K562 (cell line): ENCODE measurements around the gene SNRNP70. TPM values are rescaled to one million over a fixed set of nuclear protein-coding genes. Genes with fewer than 3 reads are reported as not detected.

Experiments
- ATAC-seq: fragments of 200-7000 bp; cut with Tn5 transposase; 3 replicates; pipeline ENCODE4 v1.9.1; 2020; ENCODE audit warnings: moderate library complexity
- BruUV-seq: library from RNA; stranded (reverse); fragments of 400-500 nt; replicated peaks from 2 replicates; lab custom pipeline; 2021; lab: Mats Ljungman, UMichigan
- CTCF ChIA-PET: fragments of 300-600 bp; formaldehyde crosslinking; extraction: SDS; loops from one replicate; lab custom pipeline; 2021; ENCODE audit warnings: low intra/inter-chr PET ratio; lab: Yijun Ruan, JAX
- POLR2A ChIA-PET: fragments of 300-600, 350-650 bp; sonication (Branson Sonifier 250); formaldehyde crosslinking; extraction: SDS; loops from one replicate; lab custom pipeline; 2021; ENCODE audit warnings: antibody characterized with exemption, inconsistent platforms; lab: Yijun Ruan, JAX
- DNase-seq, 4 experiments: peaks; one replicate each; pipeline versions ENCODE4 v3.0.0 to v3.0.0-alpha.2; 2011 to 2018; ENCODE audit warnings: low spot score in 3 of 4, mixed read lengths in 3 of 4; ENCODE audit errors: extremely low read depth in 1 of 4
- FAIRE-seq: peaks from 2 replicates; lab custom pipeline; 2011; peaks lifted over from hg19 to GRCh38; lab: Jason Lieb, UNC
- H2AFZ ChIP-seq: 2 replicates; pipeline ENCODE4 v1.6.0; 2011; ENCODE audit warnings: low read depth, low read length, control low read depth, inconsistent platforms
- H3K27ac ChIP-seq: fragments of 200-600 bp; 3 replicates; pipeline ENCODE4 v1.8.0; 2011; ENCODE audit warnings: low read depth, mild to moderate bottlenecking, control low read depth, inconsistent platforms, low read length, moderate library complexity, mixed read lengths; ENCODE audit errors: extremely low read depth
- H3K27me3 ChIP-seq, 2 experiments: fragments of 300-600 bp in 1 of 2; 2 replicates in 1 of 2; 3 replicates in 1 of 2; pipeline versions ENCODE4 v1.6.0 to v1.8.0; 2011; ENCODE audit warnings: inconsistent platforms in 2 of 2, low read length in 2 of 2, mild to moderate bottlenecking in 1 of 2, mixed read lengths in 1 of 2, moderate library complexity in 1 of 2; ENCODE audit not compliant: control insufficient read depth in 2 of 2, insufficient read depth in 2 of 2
- H3K36me3 ChIP-seq: fragments of 300-600 bp; 3 replicates; pipeline ENCODE4 v1.8.0; 2011; ENCODE audit warnings: mild to moderate bottlenecking, low read length, inconsistent platforms; ENCODE audit not compliant: control insufficient read depth, insufficient read depth
- H3K4me1 ChIP-seq, 2 experiments: fragments of 200-600 bp in 1 of 2; replicated peaks in 1 of 2; 2 replicates in 1 of 2; 3 replicates in 1 of 2; pipeline versions ENCODE4 v1.5.1 to v1.8.0; 2011; ENCODE audit warnings: inconsistent platforms in 2 of 2, low read length in 2 of 2, mild to moderate bottlenecking in 1 of 2, mixed read lengths in 1 of 2, moderate library complexity in 1 of 2; ENCODE audit not compliant: control insufficient read depth in 2 of 2, insufficient read depth in 2 of 2
- H3K4me2 ChIP-seq: 2 replicates; pipeline ENCODE4 v1.6.1; 2011; ENCODE audit warnings: low read length, control low read depth, inconsistent platforms, mixed read lengths; ENCODE audit not compliant: insufficient read depth
- H3K4me3 ChIP-seq: fragments of 200-600 bp; sonication (generic), shearing (Covaris generic); 2 replicates; pipeline ENCODE4 v1.5.1; 2016; ENCODE audit warnings: control low read depth, inconsistent platforms
- H3K79me2 ChIP-seq: fragments of 200-600 bp; 3 replicates; pipeline ENCODE4 v1.8.0; 2011; ENCODE audit warnings: low read length, inconsistent platforms; ENCODE audit not compliant: control insufficient read depth, insufficient read depth
- H3K9ac ChIP-seq, 2 experiments: 2 replicates each; pipeline versions ENCODE4 v1.6.0 to v1.6.1; 2011; ENCODE audit warnings: low read depth in 2 of 2, low read length in 2 of 2, control low read depth in 1 of 2, inconsistent platforms in 1 of 2, mild to moderate bottlenecking in 1 of 2, mixed read lengths in 1 of 2; ENCODE audit not compliant: insufficient read depth in 1 of 2
- H3K9me1 ChIP-seq: one replicate; pipeline ENCODE4 v1.6.0; 2011; ENCODE audit warnings: inconsistent platforms, mild to moderate bottlenecking, low read length, moderate library complexity; ENCODE audit not compliant: control insufficient read depth, insufficient read depth
- H3K9me3 ChIP-seq: replicated peaks from 2 replicates; pipeline ENCODE4 v1.5.1; 2011; ENCODE audit warnings: low read depth, low read length, inconsistent platforms; ENCODE audit not compliant: control insufficient read depth, insufficient read depth
- H4K20me1 ChIP-seq: replicated peaks from 2 replicates; pipeline ENCODE4 v1.6.1; 2011; ENCODE audit warnings: low read length, inconsistent platforms, mixed read lengths; ENCODE audit not compliant: control insufficient read depth, insufficient read depth
- CBX3 ChIP-seq, 2 experiments: IDR thresholded peaks; 1 replicate in 1 of 2; 2 replicates in 1 of 2; pipeline ENCODE4 v1.6.1; 2012; ENCODE audit warnings: inconsistent platforms in 2 of 2, low read length in 2 of 2, borderline replicate concordance in 1 of 2, control low read depth in 1 of 2
- HNRNPK ChIP-seq: fragments of 200-400 bp; formaldehyde crosslinking; IDR thresholded peaks from one replicate; pipeline ENCODE4 v1.6.1; 2018; ENCODE audit warnings: mild to moderate bottlenecking, low read depth, low read length; ENCODE audit not compliant: poor library complexity, severe bottlenecking
- ILF3 ChIP-seq: fragments of 450-650 bp; IDR thresholded peaks from 2 replicates; pipeline ENCODE4 v1.6.1; 2018; ENCODE audit warnings: antibody characterized with exemption, mild to moderate bottlenecking, moderate library complexity, borderline replicate concordance
- IRF1 ChIP-seq: sonication (generic); formaldehyde crosslinking; IDR thresholded peaks from 2 replicates; pipeline ENCODE4 v1.8.0; 2022; ENCODE audit warnings: missing genetic modification reagents, mild to moderate bottlenecking, borderline replicate concordance
- MBD2 ChIP-seq: sonication (generic); IDR thresholded peaks from 2 replicates; pipeline ENCODE4 v1.6.1; 2016; ENCODE audit warnings: low read depth, borderline replicate concordance
- MCM3 ChIP-seq: fragments of 450-650 bp; IDR thresholded peaks from 2 replicates; pipeline ENCODE4 v1.6.1; 2016
- MEIS2 ChIP-seq: fragments of 450-650 bp; IDR thresholded peaks from 2 replicates; pipeline ENCODE4 v1.6.1; 2014; ENCODE audit warnings: mild to moderate bottlenecking; ENCODE audit not compliant: partially characterized antibody
- MLX ChIP-seq, 2 experiments: fragments of 450-650 bp in 1 of 2; sonication (generic) in 1 of 2; formaldehyde crosslinking; conservative IDR thresholded peaks; 2 replicates each; pipeline versions ENCODE4 v1.4.0 to v1.8.1; 2020 to 2022; ENCODE audit warnings: mild to moderate bottlenecking in 1 of 2, missing genetic modification reagents in 1 of 2
- MYC ChIP-seq, 2 experiments: fragments of 250-450 bp in 1 of 2; sonication (Bioruptor Pico) in 1 of 2; IDR thresholded peaks; 2 replicates each; pipeline versions ENCODE4 v1.5.1 to v1.6.1; 2012 to 2021; ENCODE audit warnings: low read depth in 2 of 2, borderline replicate concordance in 1 of 2, improper control_type of control experiment in 1 of 2, low read length in 1 of 2, mild to moderate bottlenecking in 1 of 2, moderate library complexity in 1 of 2
- NFRKB ChIP-seq: fragments of 450-650 bp; IDR thresholded peaks from 2 replicates; pipeline ENCODE4 v1.6.1; 2016; ENCODE audit warnings: low read depth
- SMAD2 ChIP-seq: fragments of 150-350 bp; IDR thresholded peaks from 2 replicates; pipeline ENCODE4 v1.6.1; 2014; ENCODE audit warnings: low read depth, mild to moderate bottlenecking, low read length
- SMAD3 ChIP-seq: fragments of 450-650 bp; formaldehyde crosslinking; conservative IDR thresholded peaks from 2 replicates; pipeline ENCODE4 v1.4.0; 2020; ENCODE audit warnings: mild to moderate bottlenecking
- TCF3 ChIP-seq: sonication (generic); formaldehyde crosslinking; IDR thresholded peaks from 2 replicates; pipeline ENCODE4 v1.4.0; 2020; ENCODE audit warnings: mild to moderate bottlenecking, missing genetic modification reagents
- TCF7L2 ChIP-seq: fragments of 150-350 bp; IDR thresholded peaks from 2 replicates; pipeline ENCODE4 v1.6.1; 2016; ENCODE audit warnings: low read depth, mild to moderate bottlenecking, low read length, moderate library complexity
- TEAD2 ChIP-seq: fragments of 450-650 bp; IDR thresholded peaks from 2 replicates; pipeline ENCODE4 v1.6.1; 2016; ENCODE audit warnings: missing genetic modification characterization, control low read depth, missing compliant biosample characterization
- ZBTB7A ChIP-seq: IDR thresholded peaks from 2 replicates; pipeline ENCODE4 v1.6.1; 2011; ENCODE audit warnings: low read depth, mild to moderate bottlenecking, low read length, moderate library complexity, borderline replicate concordance; ENCODE audit not compliant: control insufficient read depth
- ZNF347 ChIP-seq: fragments of 450-650 bp; formaldehyde crosslinking; IDR thresholded peaks from 2 replicates; pipeline ENCODE4 v1.4.0; 2020; ENCODE audit warnings: low read depth, mild to moderate bottlenecking, moderate library complexity
- ZNF431 ChIP-seq: sonication (generic); formaldehyde crosslinking; IDR thresholded peaks from 2 replicates; pipeline ENCODE4 v1.8.0; 2022; ENCODE audit warnings: mild to moderate bottlenecking, missing genetic modification reagents
- ZNF561 ChIP-seq: fragments of 450-650 bp; formaldehyde crosslinking; conservative IDR thresholded peaks from 2 replicates; pipeline ENCODE4 v1.4.0; 2020; ENCODE audit warnings: mild to moderate bottlenecking, moderate library complexity
- WGBS: fragments of 100-300 bp; shearing (Covaris generic); methylation state at CpG from one replicate; pipeline ENCODE4 v1.1.6; 2016; ENCODE audit warnings: low coverage, mixed read lengths; ENCODE audit not compliant: insufficient coverage; ENCODE audit errors: missing lambda C conversion rate; 5-methylcytosine and 5-hydroxymethylcytosine counted together
- in situ Hi-C: fragments of 300-500 bp; cut with MboI; formaldehyde crosslinking; loops from 4 replicates; pipeline ENCODE4 v1.15.0; 2018; ENCODE audit warnings: inconsistent platforms, mixed read lengths
- intact Hi-C: fragments of 100-400 bp; cut with micrococcal nuclease; formaldehyde crosslinking; loops from 2 replicates; pipeline ENCODE4 v1.14.2; 2022
- polyA plus RNA-seq, 8 experiments: library from polyadenylated mRNA; depleted of rRNA in 4 of 8; stranded (reverse) in 5 of 8; unstranded in 3 of 8; fragments of >200 nt; fragmentation: Nextera tagmentation in 2 of 8; fragmentation: Illumina TruSeq in 1 of 8; extraction: Ambion mirVana in 2 of 8; extraction: Trizol in 1 of 8; gene quantifications; 2 replicates each; pipeline versions ENCODE4 v1.2.1 to v1.2.3, GENCODE V29; 2011 to 2014; ENCODE audit warnings: inconsistent platforms in 1 of 8, missing spikeins in 1 of 8
- total RNA-seq, 7 experiments: library from RNA; depleted of rRNA in 6 of 7; stranded (reverse); fragments of >200 nt in 6 of 7; fragmentation: Illumina TruSeq in 2 of 7; extraction: Trizol in 2 of 7; gene quantifications; 2 replicates each; pipeline versions ENCODE4 v1.2.1 to v1.2.3, GENCODE V29; 2011 to 2021; ENCODE audit warnings: low replicate concordance in 1 of 7
- TF ChIP-seq, protein P1 (sequence below), 2 experiments: fragments of 450-650 bp in 1 of 2; sonication (generic) in 1 of 2; formaldehyde crosslinking in 1 of 2; IDR thresholded peaks in 1 of 2; conservative IDR thresholded peaks in 1 of 2; 2 replicates each; pipeline versions ENCODE4 v1.6.1 to v1.8.1; 2016 to 2023; ENCODE audit warnings: mild to moderate bottlenecking in 2 of 2, moderate library complexity in 2 of 2, inconsistent platforms in 1 of 2, missing genetic modification reagents in 1 of 2

Gene SNRNP70
- total and polyA plus RNA-seq, 9 of the 15 experiments (the other 6 are each of a cell fraction or from before 2014, with no cell fraction given): 2.8 to 496 (median 136) TPM

DNA sequence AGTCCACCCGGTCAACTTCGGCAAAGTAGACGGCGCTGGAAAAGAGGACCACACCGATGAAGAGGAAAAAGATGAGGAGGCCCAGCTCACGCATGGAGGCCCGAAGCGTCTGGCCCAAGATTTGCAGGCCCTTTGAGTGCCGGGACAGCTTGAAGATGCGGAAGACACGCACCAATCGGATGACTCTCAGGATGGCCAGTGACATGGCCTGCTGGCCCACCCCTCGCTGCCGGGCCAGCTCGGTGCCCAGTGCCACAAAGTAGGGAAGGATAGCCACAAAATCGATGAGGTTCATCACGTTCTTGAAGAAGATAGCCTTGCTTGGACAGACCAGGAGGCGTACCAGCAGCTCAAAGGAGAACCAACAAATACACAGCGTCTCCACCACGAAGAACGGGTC lies 14.8 kb upstream of the SNRNP70 start:
- H4K20me1 ChIP-seq: no peaks in the 10 kb centered on the region
- 36% methylated on average over 20 of the region's 21 CpGs for WGBS
- no peak for ATAC-seq
- H3K9me1 ChIP-seq: no peaks in the 10 kb centered on the region
- peaks cover 17 to 42% of the 10 kb centered on the region in 2 experiments; a peak in 4 of 5 replicates for H3K27me3 ChIP-seq
- H3K9ac ChIP-seq: no peak overlapping the region
- no peak overlapping the region for H2AFZ ChIP-seq
- peaks cover 9 to 35% of the 10 kb centered on the region in 2 experiments; a peak in 4 of 5 replicates for H3K4me1 ChIP-seq
- CTCF ChIA-PET: no interaction called here
- BruUV-seq: no TSS peak
- no peaks in the 10 kb centered on the region for H3K79me2 ChIP-seq
- POLR2A ChIA-PET: interaction anchor here (0.7 to 1.6 kb wide), 5 partner anchors 10 to 62 kb away, joined by 3 to 6 read pairs (median 3); no protein-coding TSS in a partner anchor
- FAIRE-seq: no peak
- in situ Hi-C loops: no loop called here
- intact Hi-C loops: loop anchor here (5.0 kb wide), 1 partner anchor 283 kb away; no protein-coding TSS in a partner anchor
- no peak overlapping the region for H3K4me2 ChIP-seq
- H3K36me3 ChIP-seq: no peaks in the 10 kb centered on the region
- no peak overlapping the region for H3K27ac ChIP-seq
- no peak overlapping the region for H3K4me3 ChIP-seq
- no peak for TF ChIP-seq ZBTB7A
- no peak for TF ChIP-seq TCF3 (CRISPR knock-in tag)
- no peak for TF ChIP-seq ZNF561 (CRISPR knock-in tag)
- TF ChIP-seq TCF7L2: no peak
- TF ChIP-seq, protein P1, sequence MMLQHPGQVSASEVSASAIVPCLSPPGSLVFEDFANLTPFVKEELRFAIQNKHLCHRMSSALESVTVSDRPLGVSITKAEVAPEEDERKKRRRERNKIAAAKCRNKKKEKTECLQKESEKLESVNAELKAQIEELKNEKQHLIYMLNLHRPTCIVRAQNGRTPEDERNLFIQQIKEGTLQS (IDR thresholded peaks at IDR 0.05): no peak
- TF ChIP-seq, protein P1 (CRISPR knock-in tag; conservative IDR thresholded peaks at IDR 0.05): no peak
- TF ChIP-seq ZNF431 (CRISPR knock-in tag): no peak
- TF ChIP-seq IRF1: no peak
- no peak for TF ChIP-seq MBD2
- no peak for TF ChIP-seq ILF3
- no peak for TF ChIP-seq MLX (CRISPR knock-in tag; conservative IDR thresholded peaks at IDR 0.05)
- TF ChIP-seq SMAD2: no peak
- TF ChIP-seq MCM3: no peak
- no peak for TF ChIP-seq MEIS2
- TF ChIP-seq SMAD3 (CRISPR knock-in tag): no peak
- no peak for TF ChIP-seq CBX3 (IDR thresholded peaks at IDR 0.05; ENCODE audit: borderline replicate concordance in 1 of 2, low read length in 2 of 2)
- no peak for TF ChIP-seq TEAD2 (tag)
- no peak for TF ChIP-seq NFRKB
- no peak for TF ChIP-seq ZNF347 (CRISPR knock-in tag)
- TF ChIP-seq HNRNPK: no peak
- no peak for TF ChIP-seq MYC (IDR thresholded peaks at IDR 0.05; ENCODE audit: low read depth, low read length)
- no peak for TF ChIP-seq MYC (CRISPR knock-in tag; IDR thresholded peaks at IDR 0.05; ENCODE audit: borderline replicate concordance, low read depth)
- no peaks in the 10 kb centered on the region for H3K9me3 ChIP-seq
- DNase-seq: no peak
